H9 (cell line): ENCODE data around the gene EPHA10. TPM values are rescaled to one million over a fixed set of nuclear protein-coding genes. Genes with fewer than 3 reads are reported as not detected.

Experiments used
- DNase-seq: peaks from one replicate; pipeline ENCODE4 v3.0.0-alpha.2; 2017
- H2AFZ ChIP-seq: one replicate; pipeline ENCODE4 v1.6.1; 2013; ENCODE audit warnings: mild to moderate bottlenecking, low read length, control low read depth, moderate library complexity
- H2AK5ac ChIP-seq: 2 replicates; pipeline ENCODE4 v1.6.1; 2013; ENCODE audit warnings: low read length, control low read depth, mixed read lengths; ENCODE audit not compliant: insufficient read length
- H2BK120ac ChIP-seq: one replicate; pipeline ENCODE4 v1.6.1; 2013; ENCODE audit warnings: low read depth, mild to moderate bottlenecking, low read length, control low read depth, inconsistent platforms; ENCODE audit not compliant: poor library complexity, severe bottlenecking
- H2BK12ac ChIP-seq: 2 replicates; pipeline ENCODE4 v1.6.1; 2013; ENCODE audit warnings: low read length, control low read depth, mixed read lengths, low read depth; ENCODE audit not compliant: insufficient read length
- H2BK15ac ChIP-seq: 2 replicates; pipeline ENCODE4 v1.6.1; 2013; ENCODE audit warnings: low read depth, low read length, control low read depth
- H2BK20ac ChIP-seq: one replicate; pipeline ENCODE4 v1.6.1; 2013; ENCODE audit warnings: low read depth, mild to moderate bottlenecking, low read length, control low read depth, inconsistent platforms; ENCODE audit not compliant: poor library complexity, severe bottlenecking
- H2BK5ac ChIP-seq: 2 replicates; pipeline ENCODE4 v1.6.1; 2013; ENCODE audit warnings: low read length, control low read depth, mixed read lengths; ENCODE audit not compliant: insufficient read length
- H3K14ac ChIP-seq: 2 replicates; pipeline ENCODE4 v1.6.1; 2013; ENCODE audit warnings: low read length, control low read depth; ENCODE audit not compliant: insufficient read depth
- H3K18ac ChIP-seq: 2 replicates; pipeline ENCODE4 v1.6.1; 2013; ENCODE audit warnings: low read depth, mild to moderate bottlenecking, mixed read lengths, low read length, control low read depth; ENCODE audit not compliant: insufficient read length
- H3K23ac ChIP-seq: 2 replicates; pipeline ENCODE4 v1.6.1; 2013; ENCODE audit warnings: low read length, control low read depth, mixed read lengths, low read depth; ENCODE audit not compliant: insufficient read length
- H3K23me2 ChIP-seq: 2 replicates; pipeline ENCODE4 v1.6.1; 2013; ENCODE audit warnings: low read depth, mild to moderate bottlenecking, mixed read lengths, low read length, control low read depth; ENCODE audit not compliant: insufficient read length, poor library complexity, severe bottlenecking
- H3K27ac ChIP-seq: 2 replicates; pipeline ENCODE4 v1.5.1; 2013; ENCODE audit warnings: low read length, control low read depth, mixed read lengths, low read depth; ENCODE audit not compliant: insufficient read length
- H3K27me3 ChIP-seq: 2 replicates; pipeline ENCODE4 v1.6.1; 2013; ENCODE audit warnings: low read length, control low read depth, inconsistent platforms; ENCODE audit not compliant: insufficient read depth
- H3K4ac ChIP-seq: 2 replicates; pipeline ENCODE4 v1.6.1; 2013; ENCODE audit warnings: low read depth, mild to moderate bottlenecking, control low read depth, inconsistent platforms, low read length, moderate library complexity
- H3K4me1 ChIP-seq: 2 replicates; pipeline ENCODE4 v1.6.1; 2013; ENCODE audit warnings: low read length, control low read depth, inconsistent platforms; ENCODE audit not compliant: insufficient read depth
- H3K4me2 ChIP-seq: 2 replicates; pipeline ENCODE4 v1.6.1; 2013; ENCODE audit warnings: low read length, control low read depth, mixed read lengths; ENCODE audit not compliant: insufficient read length, insufficient read depth
- H3K56ac ChIP-seq: 2 replicates; pipeline ENCODE4 v1.6.1; 2013; ENCODE audit warnings: low read depth, mild to moderate bottlenecking, mixed read lengths, low read length, control low read depth; ENCODE audit not compliant: insufficient read length
- H3K79me1 ChIP-seq: 2 replicates; pipeline ENCODE4 v1.6.1; 2013; ENCODE audit warnings: low read depth, mild to moderate bottlenecking, moderate library complexity, low read length, control low read depth, inconsistent platforms; ENCODE audit not compliant: insufficient read depth, poor library complexity, severe bottlenecking
- H3K79me2 ChIP-seq: 2 replicates; pipeline ENCODE4 v1.6.1; 2013; ENCODE audit warnings: low read length, control low read depth, inconsistent platforms; ENCODE audit not compliant: insufficient read depth
- H3K9ac ChIP-seq: 2 replicates; pipeline ENCODE4 v1.6.1; 2013; ENCODE audit warnings: low read length, control low read depth, mixed read lengths; ENCODE audit not compliant: insufficient read length; ENCODE audit errors: extremely low read depth
- H3K9me3 ChIP-seq: one replicate; pipeline ENCODE4 v1.6.1; 2013; ENCODE audit warnings: low read depth, low read length, inconsistent platforms; ENCODE audit not compliant: control insufficient read depth
- H3T11ph ChIP-seq: one replicate; pipeline ENCODE4 v1.6.1; 2013; ENCODE audit warnings: mild to moderate bottlenecking, low read length, control low read depth, inconsistent platforms
- H4K20me1 ChIP-seq: one replicate; pipeline ENCODE4 v1.6.1; 2013; ENCODE audit not compliant: control insufficient read depth, insufficient read length, insufficient read depth
- H4K5ac ChIP-seq: 2 replicates; pipeline ENCODE4 v1.6.1; 2013; ENCODE audit warnings: low read depth, mild to moderate bottlenecking, mixed read lengths, low read length, control low read depth; ENCODE audit not compliant: insufficient read length
- H4K8ac ChIP-seq: replicated peaks from 2 replicates; pipeline ENCODE4 v1.6.1; 2013; ENCODE audit warnings: low read length, control low read depth, mixed read lengths, low read depth; ENCODE audit not compliant: insufficient read length
- H4K91ac ChIP-seq: 2 replicates; pipeline ENCODE4 v1.6.1; 2013; ENCODE audit warnings: low read depth, mild to moderate bottlenecking, moderate library complexity, mixed read lengths, low read length, control low read depth; ENCODE audit not compliant: insufficient read length
- H3K27ac Mint-ChIP-seq, 3 experiments: 2 replicates in 2 of 3; 3 replicates in 1 of 3; pipeline ENCODE4 v1.8.0; 2020 to 2021; ENCODE audit warnings: mixed read lengths in 3 of 3, mild to moderate bottlenecking in 1 of 3, moderate library complexity in 1 of 3
- H3K27me3 Mint-ChIP-seq: 2 replicates; pipeline ENCODE4 v1.8.0; 2021; ENCODE audit warnings: low read depth, mild to moderate bottlenecking, moderate library complexity, mixed read lengths
- H3K36me3 Mint-ChIP-seq, 3 experiments: 2 replicates in 2 of 3; 3 replicates in 1 of 3; pipeline ENCODE4 v1.8.0; 2020 to 2021; ENCODE audit warnings: low read depth in 3 of 3, mixed read lengths in 3 of 3; ENCODE audit not compliant: insufficient read depth in 1 of 3
- H3K4me1 Mint-ChIP-seq, 2 experiments: 2 replicates each; pipeline ENCODE4 v1.8.0; 2020; ENCODE audit warnings: mixed read lengths in 2 of 2
- H3K4me3 Mint-ChIP-seq, 2 experiments: 2 replicates in 1 of 2; 3 replicates in 1 of 2; pipeline ENCODE4 v1.8.0; 2020 to 2021; ENCODE audit warnings: mild to moderate bottlenecking in 2 of 2, mixed read lengths in 2 of 2, moderate library complexity in 1 of 2
- H3K9me3 Mint-ChIP-seq, 2 experiments: 2 replicates in 1 of 2; 3 replicates in 1 of 2; pipeline ENCODE4 v1.8.0; 2020; ENCODE audit warnings: mild to moderate bottlenecking in 2 of 2, mixed read lengths in 2 of 2, moderate library complexity in 1 of 2
- WGBS: extraction: QIAGEN DNeasy Blood & Tissue Kit; methylation state at CpG from one replicate; pipeline ENCODE4 v1.1.7; 2013; ENCODE audit warnings: missing lambda C conversion rate, low lambda C conversion rate, mixed read lengths; ENCODE audit not compliant: insufficient read length; ENCODE audit errors: extremely low coverage; 5-methylcytosine and 5-hydroxymethylcytosine counted together
- total RNA-seq: library from RNA; stranded (reverse); gene quantifications from 2 replicates; pipeline ENCODE4 v1.2.1, GENCODE V29; 2021
- TF ChIP-seq, protein P1 (sequence below): fragments of 200-600 bp; sonication (generic); conservative IDR thresholded peaks from 3 replicates; pipeline ENCODE4 v1.8.0; 2021; ENCODE audit warnings: antibody characterized with exemption, mild to moderate bottlenecking

The EPHA10 gene
- total RNA-seq, 1 experiment from 2014 or later = 0.96 TPM

GRCh38 chr1:37671261-37671660 is 93.7 kb downstream of the EPHA10 start:
- H3K79me2 ChIP-seq = no peaks in the 10 kb centered on the region
- H3K4me3 Mint-ChIP-seq = no peak overlapping the region
- no peak overlapping the region for H4K5ac ChIP-seq
- H2BK120ac ChIP-seq = no peak overlapping the region
- no peak overlapping the region for H4K8ac ChIP-seq
- H3K14ac ChIP-seq = no peak overlapping the region
- no peaks in the 10 kb centered on the region for H3K23me2 ChIP-seq
- no peaks in the 10 kb centered on the region for H3K9me3 Mint-ChIP-seq
- no peak overlapping the region for H2BK15ac ChIP-seq
- H3K79me1 ChIP-seq = no peaks in the 10 kb centered on the region
- no peak overlapping the region for H2AFZ ChIP-seq
- H3K4me2 ChIP-seq = no peak overlapping the region
- H3K23ac ChIP-seq = no peak overlapping the region
- H3K4me1 ChIP-seq = no peaks in the 10 kb centered on the region
- no peak overlapping the region for H3K18ac ChIP-seq
- no peaks in the 10 kb centered on the region for H3K27me3 ChIP-seq
- H3K9ac ChIP-seq = no peak overlapping the region
- no peak overlapping the region for H2BK12ac ChIP-seq
- H3K4me1 Mint-ChIP-seq = peaks cover 0 to 16% of the 10 kb centered on the region in 2 experiments; a peak in 3 of 4 replicates
- H3T11ph ChIP-seq = no peak overlapping the region
- H2BK20ac ChIP-seq = no peak overlapping the region
- H3K56ac ChIP-seq = no peak overlapping the region
- no CpG with 5 or more reads among the region's 6 CpGs for WGBS
- DNase-seq = no peak
- H3K27me3 Mint-ChIP-seq = peaks cover 22% of the 10 kb centered on the region
- no peak overlapping the region for H2AK5ac ChIP-seq
- no peaks in the 10 kb centered on the region for H3K9me3 ChIP-seq
- no peak overlapping the region for H4K91ac ChIP-seq
- no peak overlapping the region for H3K4ac ChIP-seq
- no peaks in the 10 kb centered on the region for H4K20me1 ChIP-seq
- no peak overlapping the region for H3K27ac ChIP-seq
- TF ChIP-seq, protein P1, sequence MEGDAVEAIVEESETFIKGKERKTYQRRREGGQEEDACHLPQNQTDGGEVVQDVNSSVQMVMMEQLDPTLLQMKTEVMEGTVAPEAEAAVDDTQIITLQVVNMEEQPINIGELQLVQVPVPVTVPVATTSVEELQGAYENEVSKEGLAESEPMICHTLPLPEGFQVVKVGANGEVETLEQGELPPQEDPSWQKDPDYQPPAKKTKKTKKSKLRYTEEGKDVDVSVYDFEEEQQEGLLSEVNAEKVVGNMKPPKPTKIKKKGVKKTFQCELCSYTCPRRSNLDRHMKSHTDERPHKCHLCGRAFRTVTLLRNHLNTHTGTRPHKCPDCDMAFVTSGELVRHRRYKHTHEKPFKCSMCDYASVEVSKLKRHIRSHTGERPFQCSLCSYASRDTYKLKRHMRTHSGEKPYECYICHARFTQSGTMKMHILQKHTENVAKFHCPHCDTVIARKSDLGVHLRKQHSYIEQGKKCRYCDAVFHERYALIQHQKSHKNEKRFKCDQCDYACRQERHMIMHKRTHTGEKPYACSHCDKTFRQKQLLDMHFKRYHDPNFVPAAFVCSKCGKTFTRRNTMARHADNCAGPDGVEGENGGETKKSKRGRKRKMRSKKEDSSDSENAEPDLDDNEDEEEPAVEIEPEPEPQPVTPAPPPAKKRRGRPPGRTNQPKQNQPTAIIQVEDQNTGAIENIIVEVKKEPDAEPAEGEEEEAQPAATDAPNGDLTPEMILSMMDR = no peak
- no peak overlapping the region for H3K27ac Mint-ChIP-seq
- no peaks in the 10 kb centered on the region for H3K36me3 Mint-ChIP-seq
- no peak overlapping the region for H2BK5ac ChIP-seq
